H54 (cell line): ENCODE measurements around the gene ADI1.
"Not testable (repeated sequence)": the region's sequence is repeated elsewhere in the genome, so short reads cannot be mapped to it uniquely, and the experiment has no call there.

ENCODE experiments used
- DNase-seq: peaks from one replicate; pipeline ENCODE4 v3.0.0; 2011; ENCODE audit warnings: low spot score, mixed read lengths; ENCODE audit not compliant: insufficient read length
- FAIRE-seq: peaks from 3 replicates; lab custom pipeline; 2011; peaks lifted over from hg19 to GRCh38; lab: Jason Lieb, UNC
- POLR2A ChIP-seq: IDR thresholded peaks from 2 replicates; pipeline ENCODE4 v1.6.1; 2011; ENCODE audit warnings: low read depth, mild to moderate bottlenecking, low read length

ADI1 gene

GRCh38 chr2:3463186-3463835 lies 56.0 kb downstream of the ADI1 start:
- FAIRE-seq = no peak
- DNase-seq = no peak
- TF ChIP-seq POLR2A = no peak

DNA sequence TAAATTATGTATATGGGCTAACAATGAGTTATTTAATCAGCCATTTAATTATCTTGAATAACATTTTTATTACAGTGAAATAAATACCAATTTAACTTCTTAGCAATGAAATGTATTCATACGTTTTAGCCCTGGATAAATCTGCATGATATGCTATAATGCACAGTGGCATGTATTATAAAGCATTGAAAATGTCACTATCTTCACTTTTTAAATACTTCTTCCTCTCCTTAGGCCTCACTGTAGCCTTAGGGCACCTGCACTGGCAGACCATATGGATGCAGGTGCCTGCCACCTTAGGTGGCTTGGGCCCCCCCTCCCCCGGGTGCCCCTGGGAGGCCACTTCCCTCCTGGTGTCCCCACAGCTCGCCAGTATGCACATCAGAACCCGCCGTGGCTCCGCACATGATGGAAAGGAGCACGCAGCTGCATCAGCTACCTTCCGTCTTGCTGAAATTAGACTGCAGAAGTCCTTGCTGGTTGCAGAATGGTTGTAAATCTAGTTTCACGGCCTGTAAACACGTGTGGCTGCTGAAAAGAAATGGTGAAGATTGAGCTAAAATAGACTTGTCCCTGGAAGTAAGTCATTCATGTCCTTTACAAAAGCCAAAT lies 56.7 kb downstream of the ADI1 start:
- FAIRE-seq = no peak

DNA sequence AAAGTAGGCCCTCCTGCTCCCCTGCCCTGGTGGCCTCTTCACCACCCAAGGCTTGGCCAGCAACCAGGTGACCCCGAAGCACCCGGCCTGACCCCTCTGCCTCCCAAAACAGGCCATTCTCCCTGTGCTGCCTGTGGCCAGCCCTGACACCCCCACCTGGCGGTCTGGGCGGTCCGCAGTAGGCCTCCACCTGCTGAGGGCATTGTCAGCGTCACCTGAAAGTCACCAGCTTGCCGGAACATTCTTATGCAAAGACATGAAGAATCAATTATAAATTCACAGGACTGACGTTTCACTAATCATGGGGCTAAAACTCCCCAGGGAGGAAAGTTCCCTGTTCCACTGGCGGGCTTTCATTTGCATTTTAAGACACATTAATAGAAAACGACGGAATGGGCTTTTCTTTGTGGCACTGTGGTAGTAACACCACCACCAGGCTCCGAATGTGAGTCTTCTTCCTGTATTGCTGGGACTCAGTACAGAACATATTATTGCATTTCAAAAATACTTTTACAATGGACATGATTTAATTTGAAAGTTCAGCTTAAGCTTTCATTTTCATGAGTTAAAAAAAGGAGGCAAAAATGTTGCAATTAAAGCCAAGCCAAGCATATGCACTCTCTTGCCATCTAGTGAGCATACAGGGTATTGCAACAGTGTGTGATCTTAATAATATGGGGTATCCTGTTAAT lies 57.4 kb downstream of the ADI1 start:
- no peak for FAIRE-seq
- no peak for TF ChIP-seq POLR2A
- no peak for DNase-seq

More for the DNA sequence above, 56.7 kb downstream of the ADI1 start:
- DNase-seq = no peak
- no peak for TF ChIP-seq POLR2A

DNA sequence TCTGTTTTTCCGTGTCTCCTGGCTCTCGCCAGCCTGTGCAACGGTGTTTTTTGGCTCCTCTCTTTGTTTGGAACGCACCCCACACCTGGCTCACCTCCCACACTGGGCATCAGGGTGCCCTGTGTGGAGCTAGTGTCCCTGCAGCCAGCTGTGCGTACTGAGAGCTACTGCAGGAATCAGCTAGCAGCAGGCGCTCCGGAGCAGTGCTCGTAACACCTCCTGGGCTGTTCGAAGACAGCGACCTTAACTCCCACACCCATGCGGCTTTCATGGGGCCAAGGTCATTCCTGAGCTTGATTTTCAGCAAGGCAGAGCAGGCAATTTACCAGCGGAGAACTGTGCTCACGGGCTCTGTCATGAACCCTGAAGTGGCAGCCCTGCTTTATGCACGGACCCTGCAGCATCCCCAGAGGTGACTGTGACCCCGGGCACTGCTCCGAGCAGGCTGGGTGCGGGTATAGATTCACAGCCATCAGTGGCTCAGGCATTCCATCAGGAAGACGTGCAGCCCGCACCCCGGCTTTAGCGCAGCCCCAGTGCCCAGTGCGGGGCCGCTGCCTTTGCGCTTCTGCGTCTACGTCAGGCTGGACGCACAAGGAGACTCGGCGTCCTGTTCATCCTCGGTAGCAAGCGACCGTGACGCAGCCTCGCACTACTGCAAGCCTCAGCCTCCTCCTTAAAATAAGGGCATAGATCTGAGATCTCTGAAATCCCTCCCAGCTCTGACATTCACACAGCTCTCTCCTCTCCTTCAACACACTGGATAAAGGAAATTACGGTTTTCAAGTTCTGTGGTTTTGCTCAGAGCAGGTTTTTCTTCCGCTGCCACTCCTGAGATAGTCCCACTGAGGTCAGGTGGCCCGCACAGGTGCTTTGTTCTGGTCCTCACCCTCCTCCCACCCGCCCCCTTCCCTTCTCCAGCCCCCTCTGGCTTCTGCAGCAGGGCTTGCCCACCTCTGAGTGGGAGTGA lies 58.2 kb downstream of the ADI1 start:
- FAIRE-seq (no peak), DNase-seq (no peak)

GRCh38 chr2:3460156-3460555 lies 59.2 kb downstream of the ADI1 start:
- DNase-seq = no peak
- no peak for FAIRE-seq
- TF ChIP-seq POLR2A = no peak

More for the DNA sequence above, 58.2 kb downstream of the ADI1 start:
- TF ChIP-seq POLR2A = no peak

- DNase-seq (no peak), FAIRE-seq (no peak)
- TF ChIP-seq POLR2A = no peak
These were observed 59.9 kb downstream of the ADI1 start for GRCh38 chr2:3459185-3460015.

- DNase-seq (no peak), FAIRE-seq (no peak)
- TF ChIP-seq POLR2A = no peak
These were observed 60.7 kb downstream of the ADI1 start for GRCh38 chr2:3458396-3459184.

- DNase-seq = no peak
- no peak for TF ChIP-seq POLR2A
- FAIRE-seq = no peak
These were observed 61.6 kb downstream of the ADI1 start for GRCh38 chr2:3457524-3458395.

- no peak for DNase-seq
- no peak for TF ChIP-seq POLR2A
- FAIRE-seq = no peak
These were observed 63.2 kb downstream of the ADI1 start for GRCh38 chr2:3456125-3456524.

DNA sequence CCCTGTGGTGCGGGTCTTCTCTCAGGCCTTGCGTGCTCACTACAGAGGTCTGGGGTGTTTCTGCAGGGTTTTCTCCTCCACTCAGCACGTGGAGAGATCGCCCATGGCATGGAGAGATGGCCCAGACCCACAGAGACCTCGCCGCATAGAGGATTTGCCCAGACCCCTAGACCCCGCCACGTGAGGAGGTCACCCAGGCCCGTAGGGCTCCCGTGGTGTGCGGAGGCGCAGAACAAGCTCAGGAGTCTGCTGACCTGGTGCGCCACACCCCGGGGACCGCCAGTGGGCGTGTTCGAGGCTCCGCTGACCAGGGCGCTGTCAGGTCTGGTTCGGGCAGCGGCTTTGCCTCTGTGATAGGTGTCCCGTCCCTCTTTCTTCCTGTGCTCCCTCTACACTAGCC lies 64.5 kb downstream of the ADI1 start:
- no peak for FAIRE-seq
- DNase-seq = no peak
- TF ChIP-seq POLR2A = no peak

GRCh38 chr2:3454005-3454404 lies 65.3 kb downstream of the ADI1 start:
- DNase-seq, FAIRE-seq: not testable (repeated sequence)
